ENCODE results near the gene COL5A2.

Gene COL5A2

DNA sequence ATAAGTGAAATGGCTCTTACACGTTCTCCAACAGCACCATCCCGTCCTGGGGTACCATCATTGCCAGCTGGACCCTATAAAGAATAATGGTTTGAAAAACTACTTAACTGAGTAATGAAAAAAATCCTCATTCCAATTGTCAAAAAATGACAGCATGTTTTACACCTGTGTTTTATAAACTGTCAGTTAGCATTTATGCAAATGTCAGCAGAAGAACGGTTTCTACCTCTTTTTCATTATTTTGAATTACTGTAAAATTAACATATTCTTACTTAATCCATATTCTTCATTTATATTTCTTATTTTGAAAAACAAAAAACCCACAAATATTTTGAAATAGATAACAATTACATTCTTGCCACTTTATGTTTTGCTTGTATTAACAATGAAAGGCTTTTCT is 131.4 kb downstream of the COL5A2 start:
- no peak for DNase-seq (ENCODE audit: low spot score)

GRCh38 chr2:189047171-189047888 is 132.2 kb downstream of the COL5A2 start:
- DNase-seq (ENCODE audit: low spot score), result no peak

DNA sequence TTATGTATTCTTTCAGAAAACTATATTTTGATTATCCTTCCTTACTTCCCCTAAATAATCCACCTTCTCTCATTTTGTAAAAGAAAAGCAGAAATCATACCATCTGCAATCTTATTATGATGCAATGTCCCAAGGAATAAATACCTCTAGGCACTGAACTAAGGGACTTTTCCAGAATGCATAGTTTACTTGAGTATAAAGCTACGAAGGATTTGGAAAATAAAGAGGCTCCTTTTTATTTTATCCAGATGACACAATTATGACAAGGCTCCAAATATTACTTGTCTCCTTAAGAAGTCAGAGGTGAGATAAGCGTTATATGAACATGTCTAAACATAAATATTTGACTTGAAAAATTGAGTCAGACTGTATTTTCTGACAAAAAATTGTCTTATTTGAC is 133.2 kb downstream of the COL5A2 start:
- no peak for DNase-seq (ENCODE audit: low spot score)

DNA sequence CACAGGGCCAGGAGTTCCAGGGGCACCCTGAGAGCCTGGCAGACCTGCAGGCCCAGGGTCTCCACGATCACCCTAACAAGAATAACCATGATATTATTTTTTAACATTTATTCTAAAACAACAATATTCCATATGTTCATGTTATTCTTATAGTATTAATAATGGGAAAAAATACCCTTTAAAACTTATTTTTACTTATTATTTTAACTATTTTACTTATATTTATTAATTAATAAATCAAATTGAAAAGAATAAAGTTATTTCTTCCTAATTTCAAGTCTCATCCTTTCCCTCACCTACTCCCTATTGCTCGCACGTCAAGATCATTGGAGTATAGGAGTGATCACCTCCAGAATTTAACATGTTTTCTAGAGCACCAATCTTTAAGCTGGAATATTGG is 133.7 kb downstream of the COL5A2 start:
- no peak for DNase-seq (ENCODE audit: low spot score)

- no peak for DNase-seq (ENCODE audit: low spot score)
These were observed 142.0 kb downstream of the COL5A2 start for GRCh38 chr2:189037518-189037917.

- peak; percentile 54 for DNase-seq (ENCODE audit: low spot score)
These were observed 154.5 kb downstream of the COL5A2 start for GRCh38 chr2:189024901-189025618.

- no peak for DNase-seq (ENCODE audit: low spot score)
These were observed 157.1 kb downstream of the COL5A2 start for GRCh38 chr2:189022492-189022891.

DNA sequence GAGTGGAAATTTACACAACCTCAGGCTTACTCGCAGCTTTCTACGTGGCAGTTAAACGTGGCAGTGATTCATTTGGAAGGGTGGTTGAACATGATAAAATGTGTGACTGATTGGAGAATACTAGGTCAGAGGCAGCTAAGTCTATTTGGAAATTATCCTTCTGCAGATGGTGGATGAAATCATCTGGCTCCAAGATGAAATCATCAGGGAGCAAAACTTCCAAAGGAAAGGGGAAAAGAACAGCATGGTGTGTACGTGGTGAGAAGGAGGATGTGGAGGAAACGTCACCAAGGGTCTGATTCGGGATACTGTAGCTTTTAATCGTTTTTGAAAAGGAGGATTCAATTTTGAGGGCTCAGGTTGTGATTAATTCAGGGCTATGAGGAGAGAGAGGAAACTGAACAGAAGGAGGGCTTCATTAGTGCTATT is 157.5 kb downstream of the COL5A2 start:
- no peak for DNase-seq (ENCODE audit: low spot score)

DNA sequence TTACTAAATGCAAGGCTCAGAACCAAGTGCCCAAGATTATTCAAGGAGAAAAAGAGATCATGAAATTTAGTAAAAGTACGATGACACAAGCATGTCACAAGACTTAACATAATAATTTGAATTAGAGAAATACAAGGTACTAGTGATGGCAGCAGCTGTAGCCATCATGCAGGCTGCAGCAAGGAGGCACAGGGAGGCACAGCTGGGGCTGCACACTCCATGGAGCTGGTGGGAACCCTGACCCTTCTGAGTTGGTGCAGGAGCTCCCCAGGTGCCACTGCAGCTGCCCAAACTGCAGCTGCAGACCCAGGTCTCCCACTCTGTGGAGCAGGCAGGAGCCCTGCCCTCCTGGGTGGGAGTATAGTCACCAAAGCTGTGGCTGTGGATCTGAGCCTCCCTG is 159.4 kb downstream of the COL5A2 start:
- DNase-seq (ENCODE audit: low spot score), result no peak

DNA sequence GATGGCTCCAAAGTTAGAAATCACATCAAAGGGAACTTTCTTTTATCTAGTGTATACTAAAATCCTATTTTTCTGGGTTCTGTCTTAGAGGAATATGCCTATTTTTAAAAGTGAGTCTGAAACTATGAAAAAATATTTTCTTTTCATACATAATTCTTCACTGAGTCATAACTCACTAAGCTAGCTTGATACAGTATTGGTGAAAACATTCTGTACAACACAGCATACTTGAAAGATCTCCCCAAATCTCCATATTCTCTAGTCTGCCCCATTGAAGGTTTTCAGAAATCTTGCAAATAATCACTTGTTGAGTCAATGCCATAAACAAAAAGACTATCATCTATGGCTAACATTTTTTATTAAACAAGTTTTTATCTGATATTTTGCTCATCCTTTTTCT is 160.9 kb downstream of the COL5A2 start:
- no peak for DNase-seq (ENCODE audit: low spot score)

- DNase-seq (ENCODE audit: low spot score), result no peak
These were observed 163.2 kb downstream of the COL5A2 start for GRCh38 chr2:189016311-189016861.

- no peak for DNase-seq (ENCODE audit: low spot score)
These were observed 164.2 kb downstream of the COL5A2 start for GRCh38 chr2:189015359-189015758.

- no peak for DNase-seq (ENCODE audit: low spot score)
These were observed 165.0 kb downstream of the COL5A2 start for GRCh38 chr2:189014449-189015138.

DNA sequence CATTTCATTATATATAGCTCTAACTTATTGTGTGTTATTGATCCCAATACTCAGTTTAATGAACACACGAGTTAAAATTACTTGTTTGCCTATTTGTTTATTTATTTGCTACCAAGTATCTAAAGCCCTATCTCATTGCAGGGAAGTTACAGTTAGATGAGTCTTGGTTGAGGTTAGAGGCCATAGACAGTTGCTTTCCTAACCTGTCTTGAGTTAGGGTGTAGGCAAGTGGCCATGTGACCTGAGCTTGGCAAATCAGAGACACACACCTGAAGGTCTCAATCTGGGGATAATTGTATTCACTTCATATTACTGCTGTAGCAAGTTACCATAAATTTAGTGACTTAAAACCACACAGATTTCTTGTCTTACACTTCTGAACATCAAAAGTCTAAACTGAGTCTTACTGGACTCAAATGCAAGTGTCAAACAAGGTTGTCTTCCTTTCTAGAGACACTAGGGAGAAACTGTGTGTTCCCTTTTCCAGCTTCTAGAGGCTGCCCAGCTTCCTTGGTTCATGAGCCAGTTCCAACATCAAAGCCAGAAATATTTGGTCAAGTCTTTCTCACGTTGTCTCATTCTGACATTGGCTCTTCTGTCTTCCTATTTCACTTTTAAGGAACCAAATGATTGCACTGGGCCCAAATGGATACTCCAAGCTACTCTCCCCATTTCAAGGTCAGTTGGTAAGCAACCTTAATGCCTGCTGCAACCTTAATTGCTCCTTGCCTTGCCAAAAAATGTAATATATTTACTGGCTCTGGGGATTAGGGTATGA is 165.7 kb downstream of the COL5A2 start:
- DNase-seq (ENCODE audit: low spot score), result no peak

DNA sequence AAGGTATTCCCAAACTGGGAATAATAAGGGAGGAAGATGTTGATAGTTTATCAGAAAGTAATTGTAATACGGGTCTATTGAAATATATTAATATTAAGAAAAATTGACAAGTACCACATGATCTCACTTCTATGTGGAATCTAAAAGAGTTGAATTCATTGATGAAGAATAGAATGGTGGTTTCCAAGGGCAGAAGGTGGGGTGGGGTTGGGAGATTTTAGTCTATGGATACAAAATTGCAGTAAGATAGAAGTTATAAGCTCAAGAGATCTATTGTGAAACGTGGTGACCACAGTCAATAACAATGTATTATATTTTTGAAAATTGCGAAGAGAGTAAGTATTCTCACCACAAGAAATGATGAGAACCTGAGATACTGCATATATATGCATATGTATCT is 166.5 kb downstream of the COL5A2 start:
- no peak for DNase-seq (ENCODE audit: low spot score)

- no peak for DNase-seq (ENCODE audit: low spot score)
These were observed 167.2 kb downstream of the COL5A2 start for GRCh38 chr2:189012351-189012750.

DNA sequence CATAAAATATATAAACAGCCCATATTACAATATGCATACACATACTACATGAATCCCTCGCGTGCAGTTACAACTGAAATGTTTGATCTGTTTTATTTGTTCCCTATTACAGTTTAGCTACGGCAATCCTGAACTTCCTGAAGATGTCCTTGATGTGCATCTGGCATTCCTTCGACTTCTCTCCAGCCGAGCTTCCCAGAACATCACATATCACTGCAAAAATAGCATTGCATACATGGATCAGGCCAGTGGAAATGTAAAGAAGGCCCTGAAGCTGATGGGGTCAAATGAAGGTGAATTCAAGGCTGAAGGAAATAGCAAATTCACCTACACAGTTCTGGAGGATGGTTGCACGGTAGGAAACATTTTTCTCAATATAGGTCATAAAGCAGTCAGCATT is 169.0 kb downstream of the COL5A2 start:
- no peak for DNase-seq (ENCODE audit: low spot score)

- DNase-seq (ENCODE audit: low spot score), result no peak
These were observed 170.9 kb downstream of the COL5A2 start for GRCh38 chr2:189008555-189009262.

DNA sequence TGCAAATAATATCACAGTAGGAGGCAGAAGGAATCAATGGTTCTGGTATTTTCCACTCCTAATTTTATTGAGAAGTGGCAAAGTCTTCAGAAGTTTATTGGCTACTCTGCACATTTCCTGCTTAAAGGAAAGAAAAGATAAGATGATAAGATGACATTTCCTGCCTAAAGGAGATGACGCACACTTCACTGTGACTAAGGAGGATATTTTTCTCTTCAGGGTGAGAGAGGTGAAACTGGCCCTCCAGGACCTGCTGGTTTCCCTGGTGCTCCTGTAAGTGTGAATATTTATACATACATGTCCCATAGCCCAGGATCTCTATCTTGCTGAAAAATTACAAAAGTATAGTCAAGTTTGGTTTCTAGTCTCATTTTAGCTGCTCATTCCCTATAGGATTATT is 177.5 kb downstream of the COL5A2 start:
- DNase-seq (ENCODE audit: low spot score), result no peak

- DNase-seq (ENCODE audit: low spot score), result no peak
These were observed 179.3 kb downstream of the COL5A2 start for GRCh38 chr2:189000221-189000620.

- no peak for DNase-seq (ENCODE audit: low spot score)
These were observed 182.3 kb downstream of the COL5A2 start for GRCh38 chr2:188997263-188997662.

All from NAMALWA (cell line).